ENCODE measurements around the gene ODF2.

The ODF2 gene

DNA sequence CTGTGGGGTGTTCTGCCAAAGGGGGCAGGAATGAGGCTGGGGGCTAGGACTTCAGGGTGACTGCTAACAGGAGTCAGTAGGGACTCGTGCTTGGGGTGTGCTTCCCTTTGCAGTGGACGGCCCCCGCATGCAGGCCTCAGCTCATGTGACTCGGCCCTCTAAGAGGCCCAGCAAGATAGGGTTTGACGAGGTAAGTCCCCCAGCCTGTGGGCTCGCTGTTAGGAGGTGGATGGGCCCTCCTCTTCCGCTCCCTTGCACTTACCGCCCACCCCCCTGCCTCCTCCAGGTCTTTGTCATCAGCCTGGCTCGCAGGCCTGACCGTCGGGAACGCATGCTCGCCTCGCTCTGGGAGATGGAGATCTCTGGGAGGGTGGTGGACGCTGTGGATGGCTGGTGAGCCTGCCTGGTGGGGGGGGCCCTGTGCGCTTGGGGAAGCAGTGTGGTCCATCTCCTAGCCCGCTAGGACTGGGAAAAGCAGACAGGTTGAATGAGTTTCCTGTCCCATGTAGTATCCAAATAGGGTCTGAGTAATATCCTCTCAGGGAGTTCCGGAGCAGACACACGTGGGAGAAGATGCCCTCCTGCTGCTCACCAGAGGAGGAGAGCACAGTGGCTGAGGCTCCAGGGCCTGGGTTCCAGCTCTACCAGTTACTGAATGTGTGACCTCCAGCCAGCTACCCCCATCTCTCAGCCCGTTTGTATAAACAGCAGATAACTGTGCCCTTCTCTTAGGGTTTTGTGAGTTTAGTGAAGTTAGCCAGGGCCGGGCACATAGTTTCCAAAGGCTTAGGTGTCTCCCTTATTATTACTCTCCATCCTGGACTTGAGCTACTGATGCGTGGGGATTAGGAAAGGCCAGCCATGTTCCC, 26.9 kb upstream of the ODF2 start:
- H3K4me1 ChIP-seq (ENCODE audit: low read length), result no peaks in the 10 kb centered on the region
- TF ChIP-seq, protein P1, sequence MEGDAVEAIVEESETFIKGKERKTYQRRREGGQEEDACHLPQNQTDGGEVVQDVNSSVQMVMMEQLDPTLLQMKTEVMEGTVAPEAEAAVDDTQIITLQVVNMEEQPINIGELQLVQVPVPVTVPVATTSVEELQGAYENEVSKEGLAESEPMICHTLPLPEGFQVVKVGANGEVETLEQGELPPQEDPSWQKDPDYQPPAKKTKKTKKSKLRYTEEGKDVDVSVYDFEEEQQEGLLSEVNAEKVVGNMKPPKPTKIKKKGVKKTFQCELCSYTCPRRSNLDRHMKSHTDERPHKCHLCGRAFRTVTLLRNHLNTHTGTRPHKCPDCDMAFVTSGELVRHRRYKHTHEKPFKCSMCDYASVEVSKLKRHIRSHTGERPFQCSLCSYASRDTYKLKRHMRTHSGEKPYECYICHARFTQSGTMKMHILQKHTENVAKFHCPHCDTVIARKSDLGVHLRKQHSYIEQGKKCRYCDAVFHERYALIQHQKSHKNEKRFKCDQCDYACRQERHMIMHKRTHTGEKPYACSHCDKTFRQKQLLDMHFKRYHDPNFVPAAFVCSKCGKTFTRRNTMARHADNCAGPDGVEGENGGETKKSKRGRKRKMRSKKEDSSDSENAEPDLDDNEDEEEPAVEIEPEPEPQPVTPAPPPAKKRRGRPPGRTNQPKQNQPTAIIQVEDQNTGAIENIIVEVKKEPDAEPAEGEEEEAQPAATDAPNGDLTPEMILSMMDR (IDR thresholded peaks at IDR 0.05; ENCODE audit: low read depth, low read length), result no peak
- no peak for TF ChIP-seq EZH2phosphoT487 (IDR thresholded peaks at IDR 0.05; ENCODE audit: low read depth)
- H3K4me3 ChIP-seq (ENCODE audit: low read length), result no peak overlapping the region
- no peaks in the 10 kb centered on the region for H3K27me3 ChIP-seq (ENCODE audit: low read depth, low read length)
- no peaks in the 10 kb centered on the region for H3K79me2 ChIP-seq (ENCODE audit: low read length)
- no peaks in the 10 kb centered on the region for H3K36me3 ChIP-seq (replicated peaks; ENCODE audit: low read depth, low read length)
- H3K4me2 ChIP-seq (ENCODE audit: low read length), result no peak overlapping the region
- H4K20me1 ChIP-seq (ENCODE audit: insufficient read depth, low read length), result no peaks in the 10 kb centered on the region
- no peaks in the 10 kb centered on the region for H3K9me3 ChIP-seq (ENCODE audit: insufficient read depth, low read length)
- no peak overlapping the region for H3K9ac ChIP-seq (ENCODE audit: low read length)
- no peak overlapping the region for H3K27ac ChIP-seq (ENCODE audit: low read length)
- no peak overlapping the region for H2AFZ ChIP-seq (ENCODE audit: low read depth, low read length)

DNA sequence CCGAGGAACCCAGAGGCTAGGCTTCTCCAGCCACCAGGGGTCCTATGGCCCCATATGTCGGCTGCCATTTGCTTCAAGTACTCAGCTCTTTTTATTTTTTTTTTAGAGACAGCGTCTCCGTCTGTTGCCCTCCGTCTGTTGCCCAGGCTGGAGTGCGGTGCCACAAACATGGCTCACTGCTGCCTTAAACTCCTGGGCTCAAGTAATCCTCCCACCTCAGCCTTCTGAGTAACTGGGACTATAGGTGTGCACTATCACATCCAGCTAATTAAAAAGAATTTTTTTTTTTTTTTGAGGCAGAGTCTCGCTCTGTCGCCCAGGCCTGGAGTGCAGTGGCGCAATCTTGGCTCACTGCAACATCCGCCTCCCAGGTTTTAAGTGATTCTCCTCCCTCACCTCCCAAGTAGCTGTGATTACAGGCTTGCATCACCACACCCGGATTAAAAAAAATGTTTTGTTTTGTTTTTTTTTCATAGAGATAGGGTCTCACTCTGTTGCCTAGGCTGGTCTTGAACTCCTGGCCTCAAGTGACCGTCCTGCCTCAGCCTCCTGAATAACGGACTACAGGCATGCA, 26.2 kb upstream of the ODF2 start:
- H3K27ac ChIP-seq (ENCODE audit: low read length), result no peak overlapping the region
- no peak overlapping the region for H3K4me3 ChIP-seq (ENCODE audit: low read length)
- no peak overlapping the region for H2AFZ ChIP-seq (ENCODE audit: low read depth, low read length)
- H3K4me1 ChIP-seq (ENCODE audit: low read length), result no peaks in the 10 kb centered on the region
- no peaks in the 10 kb centered on the region for H3K79me2 ChIP-seq (ENCODE audit: low read length)
- H3K36me3 ChIP-seq (replicated peaks; ENCODE audit: low read depth, low read length), result no peaks in the 10 kb centered on the region
- H3K27me3 ChIP-seq (ENCODE audit: low read depth, low read length), result no peaks in the 10 kb centered on the region
- no peaks in the 10 kb centered on the region for H3K9me3 ChIP-seq (ENCODE audit: insufficient read depth, low read length)
- no peak for TF ChIP-seq EZH2phosphoT487 (IDR thresholded peaks at IDR 0.05; ENCODE audit: low read depth)
- TF ChIP-seq, protein P1 (IDR thresholded peaks at IDR 0.05; ENCODE audit: low read depth, low read length), result no peak
- no peak overlapping the region for H3K4me2 ChIP-seq (ENCODE audit: low read length)
- no peak overlapping the region for H3K9ac ChIP-seq (ENCODE audit: low read length)
- no peaks in the 10 kb centered on the region for H4K20me1 ChIP-seq (ENCODE audit: insufficient read depth, low read length)

DNA sequence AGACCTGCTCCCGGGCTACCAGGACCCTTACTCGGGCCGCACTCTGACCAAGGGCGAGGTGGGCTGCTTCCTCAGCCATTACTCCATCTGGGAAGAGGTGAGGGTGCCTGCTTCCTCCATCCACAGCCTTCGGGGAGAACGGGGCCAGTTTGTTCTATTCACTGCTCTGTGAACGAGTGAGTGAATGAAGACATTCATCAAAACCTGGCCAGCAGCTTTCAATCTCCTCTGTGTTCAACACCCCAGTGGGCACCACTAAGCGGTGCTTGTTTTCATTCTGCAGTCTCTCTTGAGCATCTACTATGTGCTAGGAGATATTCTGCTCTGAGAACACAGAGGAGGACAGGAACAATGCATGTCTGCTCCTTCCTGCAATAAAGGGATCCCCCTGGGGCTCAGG, 24.6 kb upstream of the ODF2 start:
- Histone ChIP-seq H3K36me3 (replicated peaks; ENCODE audit: low read depth, low read length) (no peaks in the 10 kb centered on the region), H3K27me3 (ENCODE audit: low read depth, low read length) (no peaks in the 10 kb centered on the region), H3K4me3 (ENCODE audit: low read length) (no peak overlapping the region), H4K20me1 (ENCODE audit: insufficient read depth, low read length) (no peaks in the 10 kb centered on the region), H2AFZ (ENCODE audit: low read depth, low read length) (no peak overlapping the region), H3K9ac (ENCODE audit: low read length) (no peak overlapping the region), H3K4me1 (ENCODE audit: low read length) (no peaks in the 10 kb centered on the region), H3K9me3 (ENCODE audit: insufficient read depth, low read length) (no peaks in the 10 kb centered on the region), H3K4me2 (ENCODE audit: low read length) (no peak overlapping the region), H3K27ac (ENCODE audit: low read length) (no peak overlapping the region), H3K79me2 (ENCODE audit: low read length) (no peaks in the 10 kb centered on the region)
- TF ChIP-seq, protein P1 (IDR thresholded peaks at IDR 0.05; ENCODE audit: low read depth, low read length), result no peak
- TF ChIP-seq EZH2phosphoT487 (IDR thresholded peaks at IDR 0.05; ENCODE audit: low read depth), result no peak

DNA sequence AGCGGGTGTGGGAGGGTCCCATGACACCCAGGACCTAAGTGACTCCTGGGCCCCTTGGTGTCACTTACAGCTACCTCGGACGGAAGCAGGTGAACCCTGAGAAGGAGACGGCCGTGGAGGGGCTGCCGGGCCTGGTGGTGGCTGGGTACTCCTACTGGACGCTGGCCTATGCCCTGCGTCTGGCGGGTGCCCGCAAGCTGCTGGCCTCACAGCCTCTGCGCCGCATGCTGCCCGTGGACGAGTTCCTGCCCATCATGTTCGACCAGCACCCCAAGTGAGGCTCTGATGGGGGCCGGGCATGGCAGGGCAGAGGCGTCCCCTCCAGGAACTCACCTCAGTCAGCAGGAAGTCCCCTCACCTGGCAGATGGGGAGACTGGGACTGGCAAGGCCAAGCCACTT, 21.5 kb upstream of the ODF2 start:
- no peaks in the 10 kb centered on the region for H3K79me2 ChIP-seq (ENCODE audit: low read length)
- TF ChIP-seq, protein P1 (IDR thresholded peaks at IDR 0.05; ENCODE audit: low read depth, low read length), result no peak
- no peak for TF ChIP-seq EZH2phosphoT487 (IDR thresholded peaks at IDR 0.05; ENCODE audit: low read depth)
- H3K36me3 ChIP-seq (replicated peaks; ENCODE audit: low read depth, low read length), result no peaks in the 10 kb centered on the region
- no peak overlapping the region for H3K4me3 ChIP-seq (ENCODE audit: low read length)
- H2AFZ ChIP-seq (ENCODE audit: low read depth, low read length), result no peak overlapping the region
- H3K9ac ChIP-seq (ENCODE audit: low read length), result no peak overlapping the region
- H3K4me2 ChIP-seq (ENCODE audit: low read length), result no peak overlapping the region
- H3K27me3 ChIP-seq (ENCODE audit: low read depth, low read length), result no peaks in the 10 kb centered on the region
- H3K9me3 ChIP-seq (ENCODE audit: insufficient read depth, low read length), result no peaks in the 10 kb centered on the region
- H3K4me1 ChIP-seq (ENCODE audit: low read length), result peaks cover 3% of the 10 kb centered on the region; the same call in 1 of the 2 replicates
- no peaks in the 10 kb centered on the region for H4K20me1 ChIP-seq (ENCODE audit: insufficient read depth, low read length)
- no peak overlapping the region for H3K27ac ChIP-seq (ENCODE audit: low read length)

All from OCI-LY3 (cell line).